ENCODE measurements around the gene MDM2. TPM values are rescaled to one million over a fixed set of nuclear protein-coding genes. Genes with fewer than 3 reads are reported as not detected.
A peak's percentile ranks its signal among the peaks of the same experiment; 100 is the strongest.

Gene MDM2
- total RNA-seq, 1 donor from 2014 or later: 85.1 TPM

DNA sequence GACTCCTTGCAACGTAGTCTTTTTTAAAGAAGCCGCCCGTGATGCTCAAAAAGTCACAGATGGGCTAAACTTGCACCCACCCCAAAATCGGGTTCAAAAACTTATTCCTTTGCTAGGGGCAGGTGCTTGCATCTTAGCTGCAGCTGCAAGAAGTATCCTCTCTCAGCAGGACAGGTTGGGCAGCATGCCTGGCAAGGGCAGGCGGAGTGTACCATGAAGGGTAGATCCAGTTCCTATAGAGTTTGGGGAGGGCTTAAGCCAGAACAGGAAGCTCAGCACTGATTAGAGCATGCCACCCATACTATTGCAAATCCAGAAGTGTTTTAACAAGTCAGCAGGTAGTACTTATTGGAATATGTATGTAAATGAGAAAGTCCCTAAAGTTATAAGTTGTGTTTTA is 76.3 kb downstream of the MDM2 start:
- peaks cover 0 to 2% (median 0%) of the 10 kb centered on the region in 3 donors for H3K27me3 ChIP-seq (ENCODE audit: control insufficient read depth in 3 of 3, insufficient read depth in 3 of 3, low read length in 3 of 3)
- no peak overlapping the region for H3K9ac ChIP-seq (ENCODE audit: low read depth in 1 of 3, low read length in 3 of 3)
- H3K9me3 ChIP-seq (ENCODE audit: control insufficient read depth in 3 of 3, low read length in 3 of 3): no peaks in the 10 kb centered on the region
- no peaks in the 10 kb centered on the region for H3K36me3 ChIP-seq (ENCODE audit: control insufficient read depth in 3 of 3, insufficient read depth in 3 of 3, low read length in 3 of 3)
- no peaks in the 10 kb centered on the region for H3K4me1 ChIP-seq (ENCODE audit: control insufficient read depth in 3 of 3, insufficient read depth in 3 of 3, low read length in 3 of 3)
- no peak overlapping the region for H3K4me3 ChIP-seq (ENCODE audit: low read length in 3 of 3)
- H3K27ac ChIP-seq (ENCODE audit: low read depth, low read length): no peak overlapping the region

DNA sequence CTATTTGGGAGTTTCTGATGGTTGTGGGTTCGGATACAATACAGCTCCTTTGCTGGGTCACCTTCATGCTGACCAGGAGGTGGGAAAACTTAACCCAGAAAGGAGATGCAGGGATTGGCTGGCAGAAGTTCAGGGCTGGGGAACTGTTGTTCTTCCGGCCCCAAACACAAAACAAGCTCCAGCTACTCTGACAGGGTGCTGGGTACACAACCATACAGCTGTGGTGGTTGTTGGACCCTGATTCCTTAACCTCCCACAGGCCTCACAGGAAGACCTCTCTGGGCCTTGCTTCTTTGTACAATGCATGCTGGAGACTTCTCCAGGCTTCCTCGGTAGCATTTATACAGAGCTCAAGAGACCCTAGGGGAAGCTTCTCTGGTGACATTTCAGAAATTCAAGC is 77.4 kb downstream of the MDM2 start:
- Histone ChIP-seq H3K27me3 (ENCODE audit: control insufficient read depth in 3 of 3, insufficient read depth in 3 of 3, low read length in 3 of 3) (peaks cover 0 to 2% (median 0%) of the 10 kb centered on the region in 3 donors), H3K9ac (ENCODE audit: low read depth in 1 of 3, low read length in 3 of 3) (no peak overlapping the region), H3K4me3 (ENCODE audit: low read length in 3 of 3) (no peak overlapping the region), H3K36me3 (ENCODE audit: control insufficient read depth in 3 of 3, insufficient read depth in 3 of 3, low read length in 3 of 3) (no peaks in the 10 kb centered on the region), H3K27ac (ENCODE audit: low read depth, low read length) (no peak overlapping the region), H3K9me3 (ENCODE audit: control insufficient read depth in 3 of 3, low read length in 3 of 3) (no peaks in the 10 kb centered on the region), H3K4me1 (ENCODE audit: control insufficient read depth in 3 of 3, insufficient read depth in 3 of 3, low read length in 3 of 3) (no peaks in the 10 kb centered on the region)

DNA sequence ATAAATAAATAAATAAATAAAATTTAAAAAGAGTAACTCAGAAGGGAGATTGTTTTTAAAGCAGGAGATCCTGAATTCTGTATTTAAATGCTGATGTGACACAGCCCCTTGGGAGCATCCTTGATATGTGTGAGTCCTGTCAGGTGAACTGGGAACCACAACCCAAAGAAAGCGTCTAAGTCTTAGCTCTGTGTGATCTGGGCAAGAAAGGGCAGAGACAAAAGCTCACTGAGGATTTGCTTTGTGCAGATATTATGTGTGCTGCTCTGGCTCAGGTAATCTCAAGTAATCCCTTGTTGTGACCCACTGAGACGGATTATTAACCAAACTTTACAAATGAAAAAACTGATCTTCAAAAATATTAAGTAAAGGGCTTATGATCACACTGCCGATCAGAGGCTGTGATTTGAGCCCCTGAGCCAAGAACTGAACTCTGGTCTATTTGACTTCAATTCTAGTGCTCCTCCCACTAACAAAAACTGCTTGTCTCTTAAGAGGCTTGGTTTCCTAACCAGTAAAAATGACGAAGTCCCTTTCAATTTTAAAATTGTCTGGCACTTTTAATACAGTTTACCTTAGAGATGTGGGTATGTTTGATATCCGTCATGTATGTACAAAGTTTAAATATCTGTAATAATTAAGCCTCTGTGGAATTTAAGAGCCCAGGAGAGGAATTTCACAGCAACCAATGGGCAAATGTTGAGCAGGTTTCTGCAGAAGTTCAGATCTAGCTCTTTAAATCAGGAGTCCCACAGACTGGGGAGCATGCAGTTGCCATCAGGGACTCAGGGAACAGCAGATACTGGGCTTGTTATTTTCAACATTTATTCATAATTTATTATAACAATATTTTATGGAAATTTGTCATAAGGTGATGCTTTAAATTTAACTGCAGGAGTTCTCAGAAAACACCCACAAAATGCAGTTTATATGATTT is 78.9 kb downstream of the MDM2 start:
- Histone ChIP-seq H3K9ac (ENCODE audit: low read depth in 1 of 3, low read length in 3 of 3) (no peak overlapping the region), H3K4me1 (ENCODE audit: control insufficient read depth in 3 of 3, insufficient read depth in 3 of 3, low read length in 3 of 3) (no peaks in the 10 kb centered on the region), H3K27ac (ENCODE audit: low read depth, low read length) (no peak overlapping the region), H3K4me3 (ENCODE audit: low read length in 3 of 3) (no peak overlapping the region), H3K36me3 (ENCODE audit: control insufficient read depth in 3 of 3, insufficient read depth in 3 of 3, low read length in 3 of 3) (no peaks in the 10 kb centered on the region), H3K27me3 (ENCODE audit: control insufficient read depth in 3 of 3, insufficient read depth in 3 of 3, low read length in 3 of 3) (peaks cover 0 to 2% (median 0%) of the 10 kb centered on the region in 3 donors), H3K9me3 (ENCODE audit: control insufficient read depth in 3 of 3, low read length in 3 of 3) (no peaks in the 10 kb centered on the region)

DNA sequence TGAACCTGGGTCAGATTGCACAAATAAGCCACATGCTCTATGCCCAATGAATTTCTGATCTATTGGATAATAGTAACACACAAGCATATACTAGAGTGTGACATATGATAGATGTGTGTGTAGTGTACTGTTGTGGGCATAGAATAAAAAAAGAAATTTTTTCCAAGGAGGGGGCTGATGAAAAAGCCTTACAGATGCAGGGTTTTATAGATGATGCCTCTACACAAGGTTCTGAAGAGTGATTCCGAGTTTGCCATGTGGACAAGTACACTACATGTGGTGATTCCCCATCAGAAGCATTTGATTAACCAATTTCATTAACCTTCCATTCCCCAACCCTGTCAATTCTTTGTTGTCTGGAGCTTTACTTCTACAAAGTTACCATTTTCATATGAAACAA is 79.7 kb downstream of the MDM2 start:
- Histone ChIP-seq H3K4me3 (ENCODE audit: low read length in 3 of 3) (no peak overlapping the region), H3K36me3 (ENCODE audit: control insufficient read depth in 3 of 3, insufficient read depth in 3 of 3, low read length in 3 of 3) (no peaks in the 10 kb centered on the region), H3K9me3 (ENCODE audit: control insufficient read depth in 3 of 3, low read length in 3 of 3) (no peaks in the 10 kb centered on the region)

DNA sequence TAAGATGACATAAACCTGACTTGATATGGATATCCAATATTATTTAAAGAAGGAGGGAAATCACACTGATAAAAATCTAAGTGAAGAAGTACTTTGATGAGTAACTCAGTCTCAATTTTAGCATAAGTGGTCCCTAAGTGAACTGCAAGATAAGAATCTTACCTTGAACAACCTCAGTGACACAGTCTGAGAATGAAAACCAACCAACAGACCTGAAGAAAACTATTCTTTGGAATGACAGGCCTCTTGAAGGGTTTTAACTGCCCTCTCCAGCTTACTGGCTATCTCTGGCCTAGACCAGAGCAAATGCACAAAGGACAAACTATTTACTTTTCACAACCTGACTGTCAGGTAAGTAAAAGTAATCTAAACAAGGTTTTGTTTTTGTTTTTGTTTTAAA is 80.3 kb downstream of the MDM2 start:
- Histone ChIP-seq H3K4me1 (ENCODE audit: control insufficient read depth in 3 of 3, insufficient read depth in 3 of 3, low read length in 3 of 3) (no peaks in the 10 kb centered on the region), H3K9me3 (ENCODE audit: control insufficient read depth in 3 of 3, low read length in 3 of 3) (no peaks in the 10 kb centered on the region), H3K27me3 (ENCODE audit: control insufficient read depth in 3 of 3, insufficient read depth in 3 of 3, low read length in 3 of 3) (peaks cover 0 to 2% (median 0%) of the 10 kb centered on the region in 3 donors), H3K36me3 (ENCODE audit: control insufficient read depth in 3 of 3, insufficient read depth in 3 of 3, low read length in 3 of 3) (no peaks in the 10 kb centered on the region), H3K27ac (ENCODE audit: low read depth, low read length) (no peak overlapping the region), H3K9ac (ENCODE audit: low read depth in 1 of 3, low read length in 3 of 3) (no peak overlapping the region), H3K4me3 (ENCODE audit: low read length in 3 of 3) (no peak overlapping the region)

More for the DNA sequence above, 79.7 kb downstream of the MDM2 start:
- no peak overlapping the region for H3K27ac ChIP-seq (ENCODE audit: low read depth, low read length)
- no peaks in the 10 kb centered on the region for H3K4me1 ChIP-seq (ENCODE audit: control insufficient read depth in 3 of 3, insufficient read depth in 3 of 3, low read length in 3 of 3)
- peaks cover 0 to 2% (median 0%) of the 10 kb centered on the region in 3 donors for H3K27me3 ChIP-seq (ENCODE audit: control insufficient read depth in 3 of 3, insufficient read depth in 3 of 3, low read length in 3 of 3)
- H3K9ac ChIP-seq (ENCODE audit: low read depth in 1 of 3, low read length in 3 of 3): no peak overlapping the region

DNA sequence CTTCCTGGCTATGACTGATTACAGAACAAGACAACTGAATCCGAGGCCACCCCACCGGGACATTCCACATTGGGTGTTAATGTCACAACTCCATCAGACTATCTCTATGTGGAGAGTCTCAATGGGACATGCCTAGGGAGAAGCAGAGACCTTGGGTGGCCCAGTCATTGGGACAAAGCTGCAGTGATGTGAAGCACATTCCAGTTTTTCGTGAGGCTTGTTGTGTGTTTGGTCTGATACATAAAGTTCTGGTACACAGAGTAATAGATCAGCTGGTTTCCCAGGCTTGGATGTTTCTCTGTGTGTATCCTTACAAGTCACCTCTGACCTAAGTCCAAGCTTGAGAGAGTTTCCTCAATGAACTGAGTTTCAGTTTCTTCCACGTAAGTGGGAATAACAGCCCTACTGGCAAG is 82.7 kb downstream of the MDM2 start:
- Histone ChIP-seq H3K27ac (ENCODE audit: low read depth, low read length) (peak overlapping the region; percentile 30), H3K36me3 (ENCODE audit: control insufficient read depth in 3 of 3, insufficient read depth in 3 of 3, low read length in 3 of 3) (no peaks in the 10 kb centered on the region), H3K9ac (ENCODE audit: low read depth in 1 of 3, low read length in 3 of 3) (no peak overlapping the region), H3K4me1 (ENCODE audit: control insufficient read depth in 3 of 3, insufficient read depth in 3 of 3, low read length in 3 of 3) (no peaks in the 10 kb centered on the region), H3K4me3 (ENCODE audit: low read length in 3 of 3) (no peak overlapping the region), H3K9me3 (ENCODE audit: control insufficient read depth in 3 of 3, low read length in 3 of 3) (no peaks in the 10 kb centered on the region), H3K27me3 (ENCODE audit: control insufficient read depth in 3 of 3, insufficient read depth in 3 of 3, low read length in 3 of 3) (no peaks in the 10 kb centered on the region)

- Histone ChIP-seq H3K4me1 (ENCODE audit: control insufficient read depth in 3 of 3, insufficient read depth in 3 of 3, low read length in 3 of 3) (no peaks in the 10 kb centered on the region), H3K36me3 (ENCODE audit: control insufficient read depth in 3 of 3, insufficient read depth in 3 of 3, low read length in 3 of 3) (no peaks in the 10 kb centered on the region), H3K27me3 (ENCODE audit: control insufficient read depth in 3 of 3, insufficient read depth in 3 of 3, low read length in 3 of 3) (no peaks in the 10 kb centered on the region), H3K4me3 (ENCODE audit: low read length in 3 of 3) (no peak overlapping the region), H3K9ac (ENCODE audit: low read depth in 1 of 3, low read length in 3 of 3) (no peak overlapping the region), H3K9me3 (ENCODE audit: control insufficient read depth in 3 of 3, low read length in 3 of 3) (no peaks in the 10 kb centered on the region), H3K27ac (ENCODE audit: low read depth, low read length) (no peak overlapping the region)
Observed at GRCh38 chr12:68891141-68891540, 83.2 kb downstream of the MDM2 start.

DNA sequence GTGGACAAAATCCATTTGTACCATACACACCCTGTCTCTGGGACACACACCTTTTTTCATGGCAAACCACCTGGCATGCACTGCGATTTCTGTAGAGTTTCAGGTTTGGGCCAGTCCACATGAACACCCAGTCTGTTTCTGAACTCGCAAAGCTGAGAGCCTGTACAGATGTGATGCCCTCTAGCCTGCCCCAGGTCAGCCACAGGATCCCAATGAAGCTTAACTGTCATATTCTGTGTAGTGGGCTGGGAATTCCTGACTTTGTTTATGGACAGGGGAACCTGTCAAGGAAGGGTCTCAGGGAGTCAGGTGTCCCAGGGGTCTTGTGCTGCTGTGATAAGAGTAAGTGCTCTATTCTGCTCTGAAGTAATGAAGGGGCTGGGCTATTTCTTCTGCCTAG is 85.2 kb downstream of the MDM2 start:
- H3K27ac ChIP-seq (ENCODE audit: low read depth, low read length): no peak overlapping the region
- H3K27me3 ChIP-seq (ENCODE audit: control insufficient read depth in 3 of 3, insufficient read depth in 3 of 3, low read length in 3 of 3): no peaks in the 10 kb centered on the region
- no peaks in the 10 kb centered on the region for H3K4me1 ChIP-seq (ENCODE audit: control insufficient read depth in 3 of 3, insufficient read depth in 3 of 3, low read length in 3 of 3)
- no peak overlapping the region for H3K9ac ChIP-seq (ENCODE audit: low read depth in 1 of 3, low read length in 3 of 3)
- H3K4me3 ChIP-seq (ENCODE audit: low read length in 3 of 3): no peak overlapping the region
- no peaks in the 10 kb centered on the region for H3K36me3 ChIP-seq (ENCODE audit: control insufficient read depth in 3 of 3, insufficient read depth in 3 of 3, low read length in 3 of 3)
- H3K9me3 ChIP-seq (ENCODE audit: control insufficient read depth in 3 of 3, low read length in 3 of 3): no peaks in the 10 kb centered on the region

- Histone ChIP-seq H3K4me3 (ENCODE audit: low read length in 3 of 3) (no peak overlapping the region), H3K36me3 (ENCODE audit: control insufficient read depth in 3 of 3, insufficient read depth in 3 of 3, low read length in 3 of 3) (no peaks in the 10 kb centered on the region), H3K9me3 (ENCODE audit: control insufficient read depth in 3 of 3, low read length in 3 of 3) (no peaks in the 10 kb centered on the region), H3K4me1 (ENCODE audit: control insufficient read depth in 3 of 3, insufficient read depth in 3 of 3, low read length in 3 of 3) (no peaks in the 10 kb centered on the region), H3K27me3 (ENCODE audit: control insufficient read depth in 3 of 3, insufficient read depth in 3 of 3, low read length in 3 of 3) (no peaks in the 10 kb centered on the region), H3K27ac (ENCODE audit: low read depth, low read length) (no peak overlapping the region), H3K9ac (ENCODE audit: low read depth in 1 of 3, low read length in 3 of 3) (no peak overlapping the region)
Observed at GRCh38 chr12:68893741-68894140, 85.8 kb downstream of the MDM2 start.

- H3K27me3 ChIP-seq (ENCODE audit: control insufficient read depth in 3 of 3, insufficient read depth in 3 of 3, low read length in 3 of 3): no peaks in the 10 kb centered on the region
- no peak overlapping the region for H3K27ac ChIP-seq (ENCODE audit: low read depth, low read length)
- H3K36me3 ChIP-seq (ENCODE audit: control insufficient read depth in 3 of 3, insufficient read depth in 3 of 3, low read length in 3 of 3): no peaks in the 10 kb centered on the region
- no peak overlapping the region for H3K4me3 ChIP-seq (ENCODE audit: low read length in 3 of 3)
- H3K9me3 ChIP-seq (ENCODE audit: control insufficient read depth in 3 of 3, low read length in 3 of 3): no peaks in the 10 kb centered on the region
- H3K4me1 ChIP-seq (ENCODE audit: control insufficient read depth in 3 of 3, insufficient read depth in 3 of 3, low read length in 3 of 3): no peaks in the 10 kb centered on the region
- H3K9ac ChIP-seq (ENCODE audit: low read depth in 1 of 3, low read length in 3 of 3): no peak overlapping the region
Observed at GRCh38 chr12:68894276-68894855, 86.4 kb downstream of the MDM2 start.

All from skeletal muscle tissue (tissue), 4 donors.